Myocyte (in vitro differentiated cells): ENCODE results near the gene IFITM10. TPM values are rescaled to one million over a fixed set of nuclear protein-coding genes. Genes with fewer than 3 reads are reported as not detected.
A peak's percentile ranks its signal among the peaks of the same experiment; 100 is the strongest.
"Not testable (repeated sequence)": the region's sequence is repeated elsewhere in the genome, so short reads cannot be mapped to it uniquely, and the experiment has no call there.

Experiments
- DNase-seq: peaks from one replicate; pipeline ENCODE4 v3.0.0-alpha.2; 2012; ENCODE audit warnings: low read depth
- total RNA-seq: library from RNA; depleted of rRNA; stranded (reverse); fragments of >200 nt; gene quantifications from 2 replicates; pipeline ENCODE4 v1.2.3, GENCODE V29; 2014

IFITM10 gene
- total RNA-seq, 1 donor from 2014 or later, result 3.9 TPM

- DNase-seq, result no peak
Measured at GRCh38 chr11:1778141-1778911, 27.9 kb upstream of the IFITM10 start.

- no peak for DNase-seq
Measured at GRCh38 chr11:1777737-1778136, 27.3 kb upstream of the IFITM10 start.

- DNase-seq, result no peak
Measured at GRCh38 chr11:1776944-1777715, 26.7 kb upstream of the IFITM10 start.

GRCh38 chr11:1776331-1776851 lies 26.0 kb upstream of the IFITM10 start:
- no peak for DNase-seq

GRCh38 chr11:1774886-1775285 lies 24.5 kb upstream of the IFITM10 start:
- no peak for DNase-seq

- no peak for DNase-seq
Measured at GRCh38 chr11:1773994-1774550, 23.7 kb upstream of the IFITM10 start.

- DNase-seq, result no peak
Measured at GRCh38 chr11:1773131-1773993, 23.0 kb upstream of the IFITM10 start.

GRCh38 chr11:1772270-1773130 lies 22.1 kb upstream of the IFITM10 start:
- peak; percentile 85 for DNase-seq

GRCh38 chr11:1771700-1772099 lies 21.3 kb upstream of the IFITM10 start:
- no peak for DNase-seq

- DNase-seq, result no peak
Measured at GRCh38 chr11:1771273-1771672, 20.9 kb upstream of the IFITM10 start.

GRCh38 chr11:1770528-1770927 lies 20.1 kb upstream of the IFITM10 start:
- DNase-seq, result no peak

GRCh38 chr11:1770061-1770460 lies 19.7 kb upstream of the IFITM10 start:
- DNase-seq, result no peak

- DNase-seq, result not testable (repeated sequence)
Measured at GRCh38 chr11:1769304-1769936, 19.0 kb upstream of the IFITM10 start.

GRCh38 chr11:1768141-1768469 lies 17.7 kb upstream of the IFITM10 start:
- DNase-seq, result no peak

- DNase-seq, result no peak
Measured at GRCh38 chr11:1767399-1768140, 17.2 kb upstream of the IFITM10 start.

GRCh38 chr11:1766719-1767398 lies 16.5 kb upstream of the IFITM10 start:
- no peak for DNase-seq

GRCh38 chr11:1765871-1766718 lies 15.7 kb upstream of the IFITM10 start:
- no peak for DNase-seq
